ENCODE data around the gene ANKRD29.

- TF ChIP-seq CTCF (IDR thresholded peaks at IDR 0.05) (no peak), POLR2AphosphoS5 (IDR thresholded peaks at IDR 0.05) (no peak)
Measured at GRCh38 chr18:23684515-23685197, 21.9 kb upstream of the ANKRD29 start.
